ENCODE data around the gene USP10. TPM values are rescaled to one million over a fixed set of nuclear protein-coding genes. Genes with fewer than 3 reads are reported as not detected.

The USP10 gene
- 54.2 and 82.0 TPM in 2 replicates for total RNA-seq (2014; rRNA removed; shearing (Covaris generic))

DNA sequence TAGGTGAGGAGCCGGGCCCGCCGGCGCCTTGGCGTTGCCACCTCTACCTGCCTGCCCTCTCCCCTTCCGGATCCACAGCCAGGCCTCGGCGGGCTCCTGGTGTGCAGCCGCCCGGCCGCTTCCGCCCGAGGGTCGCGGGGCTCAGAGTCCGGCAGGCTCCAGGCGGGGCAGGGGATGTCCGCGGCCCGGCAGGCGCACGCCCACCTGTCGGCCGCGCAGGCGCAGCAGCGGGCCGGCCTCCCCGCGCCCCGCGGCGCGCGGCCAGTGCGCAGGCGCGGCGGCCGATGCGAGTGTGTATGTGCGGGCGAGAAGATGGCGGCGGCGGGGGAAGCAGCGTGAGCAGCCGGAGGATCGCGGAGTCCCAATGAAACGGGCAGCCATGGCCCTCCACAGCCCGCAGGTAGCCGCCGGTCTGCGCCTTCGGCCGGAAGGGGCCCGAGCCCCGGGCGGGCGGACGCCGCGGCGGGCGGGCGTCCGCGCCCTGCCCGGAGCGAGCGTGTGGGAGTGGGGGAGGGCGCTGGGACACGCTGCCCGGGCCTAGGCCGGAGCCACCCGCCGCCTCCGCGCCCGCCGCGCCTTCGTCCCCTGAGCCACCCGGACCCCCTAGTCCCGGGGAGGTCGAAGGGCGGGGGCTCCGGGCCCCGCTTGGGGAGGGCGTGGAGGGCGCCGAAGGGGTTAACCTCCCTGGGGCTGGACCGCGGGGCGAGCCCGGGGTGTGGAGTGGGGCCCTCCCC is at the start of gene USP10:
USP10 (plus strand) TSS at position 289 of the 734 bp plus-strand sequence; CDS start at position 380, 91 bp downstream.
- in situ Hi-C loops (cut with HindIII; ENCODE audit: low sequenced_read_pairs): no loop called here
- peak; percentile 68 for DNase-seq (ENCODE audit: low spot score)

- DNase-seq (ENCODE audit: low spot score): peak; percentile 11
- in situ Hi-C loops (cut with HindIII; ENCODE audit: low sequenced_read_pairs): no loop called here
These were observed 49.5 kb upstream of the USP10 start for GRCh38 chr16:84650062-84650991.

GRCh38 chr16:84652566-84652965 is 47.2 kb upstream of the USP10 start:
- in situ Hi-C loops (cut with HindIII; ENCODE audit: low sequenced_read_pairs): no loop called here
- DNase-seq (ENCODE audit: low spot score): no peak

DNA sequence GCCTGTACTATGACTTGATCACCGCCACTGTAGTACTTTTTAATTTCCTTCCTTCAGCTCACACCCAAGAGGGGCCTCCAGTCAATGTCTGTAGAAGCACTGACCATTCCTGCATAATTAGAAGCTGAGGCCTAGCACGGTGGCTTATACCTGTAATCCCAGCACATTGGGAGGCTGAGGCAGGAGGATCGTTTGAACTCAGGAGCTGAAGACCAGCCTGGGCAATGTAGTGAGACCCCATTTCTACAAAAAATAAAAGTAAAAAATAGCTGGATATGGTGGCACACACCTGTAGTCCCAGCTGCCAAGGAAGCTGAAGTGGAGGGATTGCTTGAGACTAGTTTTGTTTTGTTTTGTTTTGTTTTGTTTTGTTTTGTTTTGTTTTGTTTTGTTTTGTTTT is 45.6 kb upstream of the USP10 start:
- no peak for DNase-seq (ENCODE audit: low spot score)
- in situ Hi-C loops (cut with HindIII; ENCODE audit: low sequenced_read_pairs): no loop called here

DNA sequence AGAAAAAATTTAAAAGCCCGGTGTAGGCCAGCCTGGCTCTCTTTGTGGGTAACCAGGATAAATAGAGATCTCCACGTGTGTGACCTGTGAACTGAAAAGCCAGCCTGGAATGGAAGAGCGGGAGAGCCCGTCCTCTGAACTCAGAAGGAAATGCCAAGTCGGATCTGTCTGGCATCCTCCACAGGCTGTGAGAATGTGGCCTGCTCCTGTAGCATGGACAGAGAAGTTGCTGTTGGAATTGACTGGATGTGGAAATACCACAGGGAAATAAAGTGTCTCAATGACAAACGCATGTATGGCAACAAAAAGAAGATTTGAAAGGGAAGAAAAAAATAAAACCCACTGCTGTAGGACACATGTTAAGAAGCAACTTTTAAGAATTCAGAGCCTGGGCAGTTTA is 44.8 kb upstream of the USP10 start:
- in situ Hi-C loops (cut with HindIII; ENCODE audit: low sequenced_read_pairs): no loop called here
- no peak for DNase-seq (ENCODE audit: low spot score)

DNA sequence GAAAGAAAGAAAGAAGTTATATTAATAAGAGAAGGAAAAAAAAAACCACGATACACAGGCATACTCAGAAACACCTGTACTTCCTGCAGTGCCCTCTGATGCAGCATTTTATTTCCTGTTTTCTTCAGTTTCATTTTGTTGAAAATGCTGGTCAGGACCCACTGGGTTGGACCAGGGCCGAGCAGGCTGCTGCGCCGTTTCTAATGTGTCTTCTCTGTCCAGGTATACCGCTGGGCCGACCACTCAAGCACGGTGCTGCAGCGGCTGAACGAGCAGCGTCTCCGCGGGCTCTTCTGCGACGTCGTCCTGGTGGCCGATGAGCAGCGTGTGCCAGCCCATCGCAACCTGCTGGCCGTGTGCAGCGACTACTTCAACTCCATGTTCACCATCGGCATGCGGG is 43.2 kb upstream of the USP10 start:
- no peak for DNase-seq (ENCODE audit: low spot score)
- in situ Hi-C loops (cut with HindIII; ENCODE audit: low sequenced_read_pairs): no loop called here

GRCh38 chr16:84657229-84657837 is 42.5 kb upstream of the USP10 start:
- in situ Hi-C loops (cut with HindIII; ENCODE audit: low sequenced_read_pairs): no loop called here

DNA sequence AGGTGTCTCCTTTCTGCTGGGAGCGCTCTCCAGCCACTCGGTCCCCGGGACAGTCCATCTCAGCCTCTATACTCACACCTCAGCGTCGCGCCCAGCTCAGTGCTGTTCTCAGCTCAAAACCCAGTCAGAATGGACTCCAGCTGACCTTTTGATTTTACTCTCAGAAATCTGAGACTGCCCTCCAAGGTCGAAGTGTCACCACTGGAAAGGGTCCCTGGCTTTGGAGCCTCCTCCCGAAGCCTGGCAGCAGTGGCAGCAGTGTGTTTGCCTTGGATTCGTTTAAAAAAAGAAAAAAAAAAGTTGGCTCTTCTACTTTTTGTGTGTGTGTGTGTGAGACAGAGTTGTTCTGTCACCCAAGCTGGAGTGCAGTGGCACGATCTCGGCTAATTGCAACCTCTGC is 41.1 kb upstream of the USP10 start:
- DNase-seq (ENCODE audit: low spot score): no peak
- in situ Hi-C loops (cut with HindIII; ENCODE audit: low sequenced_read_pairs): no loop called here

More at GRCh38 chr16:84657229-84657837, 42.5 kb upstream of the USP10 start:
- no peak for DNase-seq (ENCODE audit: low spot score)

DNA sequence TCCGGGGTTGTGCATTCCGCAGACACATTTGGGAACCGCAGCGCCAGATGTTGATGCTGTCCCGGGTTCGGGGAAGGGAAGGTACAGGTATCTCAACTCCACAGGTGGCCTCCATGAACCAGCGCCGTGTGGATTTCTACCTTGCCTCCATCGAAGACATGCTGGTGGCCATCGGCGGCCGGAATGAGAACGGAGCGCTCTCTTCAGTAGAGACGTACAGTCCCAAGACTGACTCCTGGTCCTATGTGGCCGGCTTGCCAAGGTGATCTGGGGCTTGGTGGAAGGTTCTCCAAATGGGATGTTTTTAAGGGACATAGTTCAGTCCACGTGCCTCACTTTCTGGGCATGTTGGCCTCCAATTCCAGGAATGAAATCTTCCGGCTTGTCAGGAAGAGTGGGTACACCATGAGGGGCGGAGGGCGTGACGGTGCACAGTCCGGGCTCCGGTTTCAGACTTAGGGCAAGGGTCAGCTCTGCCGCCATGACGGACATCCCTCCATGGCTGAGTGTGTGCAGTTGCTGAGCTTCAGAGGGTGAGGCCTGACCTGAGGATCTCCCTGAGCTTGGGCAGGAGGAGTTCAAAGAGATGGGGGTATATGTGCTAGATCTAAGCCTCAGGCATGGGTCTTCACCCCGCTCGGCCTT is 40.0 kb upstream of the USP10 start:
- in situ Hi-C loops (cut with HindIII; ENCODE audit: low sequenced_read_pairs): no loop called here
- DNase-seq (ENCODE audit: low spot score): no peak

DNA sequence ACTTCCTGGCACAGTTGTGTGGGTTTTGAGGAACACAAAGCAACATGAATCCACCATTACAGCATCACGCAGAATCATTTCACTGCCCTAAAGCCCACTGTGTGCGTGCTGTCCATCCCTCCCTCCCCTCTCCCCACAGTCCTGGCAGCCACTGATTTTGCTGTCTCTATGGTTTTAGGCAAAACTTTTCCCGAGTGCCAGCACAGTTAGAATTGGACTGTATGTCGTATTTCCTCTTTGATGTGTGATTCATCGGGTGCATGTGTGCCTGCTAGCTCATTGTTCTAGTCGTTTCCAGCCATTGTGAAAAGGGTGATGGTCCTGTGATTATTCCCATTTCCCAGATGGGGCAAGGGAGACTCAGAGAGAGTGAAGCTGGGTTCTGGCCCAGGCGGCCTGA is 38.8 kb upstream of the USP10 start:
- in situ Hi-C loops (cut with HindIII; ENCODE audit: low sequenced_read_pairs): no loop called here
- no peak for DNase-seq (ENCODE audit: low spot score)

GRCh38 chr16:84661418-84662060 is 38.3 kb upstream of the USP10 start:
- in situ Hi-C loops (cut with HindIII; ENCODE audit: low sequenced_read_pairs): no loop called here
- DNase-seq (ENCODE audit: low spot score): no peak

DNA sequence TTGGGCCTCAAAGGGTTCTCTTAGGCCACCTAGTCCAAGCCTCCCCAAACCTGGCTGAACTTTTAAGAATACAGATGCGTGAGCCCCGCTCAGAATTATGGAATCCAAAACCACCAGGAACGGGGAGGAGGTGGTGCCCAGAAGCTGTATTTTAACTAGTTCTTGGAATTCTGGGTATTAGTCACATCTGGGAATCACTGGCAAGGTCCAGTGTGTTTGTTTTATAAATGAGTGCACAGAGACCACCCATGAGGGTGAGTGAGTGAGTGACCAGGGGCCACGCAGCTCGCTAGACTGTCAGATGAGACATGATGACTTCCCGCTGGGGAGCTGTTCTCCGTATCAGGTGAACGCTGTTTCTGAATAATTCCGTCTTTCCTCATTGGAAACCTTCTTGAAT is 37.3 kb upstream of the USP10 start:
- DNase-seq (ENCODE audit: low spot score): no peak
- in situ Hi-C loops (cut with HindIII; ENCODE audit: low sequenced_read_pairs): no loop called here

- no peak for DNase-seq (ENCODE audit: low spot score)
- in situ Hi-C loops (cut with HindIII; ENCODE audit: low sequenced_read_pairs): no loop called here
These were observed 36.2 kb upstream of the USP10 start for GRCh38 chr16:84663433-84664101.

DNA sequence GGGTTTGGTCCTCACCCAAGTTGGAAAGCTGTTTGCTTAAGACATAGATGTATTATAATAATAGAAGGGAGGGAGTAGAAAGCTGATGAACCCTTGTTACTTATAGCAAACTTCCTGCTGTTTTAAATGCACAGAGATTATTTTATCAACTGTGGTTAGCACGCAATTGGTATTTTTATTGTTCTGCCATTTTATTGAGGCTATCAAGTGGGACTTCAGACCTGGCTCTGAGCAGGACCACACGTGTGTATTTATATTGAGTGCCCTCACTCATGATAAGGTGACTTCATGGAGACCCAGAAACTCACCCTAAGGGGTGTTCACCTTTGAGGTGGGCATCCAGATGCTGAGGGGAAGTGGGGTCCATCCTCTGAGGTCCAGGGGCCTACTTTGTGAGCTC is 34.4 kb upstream of the USP10 start:
- in situ Hi-C loops (cut with HindIII; ENCODE audit: low sequenced_read_pairs): no loop called here
- DNase-seq (ENCODE audit: low spot score): no peak

DNA sequence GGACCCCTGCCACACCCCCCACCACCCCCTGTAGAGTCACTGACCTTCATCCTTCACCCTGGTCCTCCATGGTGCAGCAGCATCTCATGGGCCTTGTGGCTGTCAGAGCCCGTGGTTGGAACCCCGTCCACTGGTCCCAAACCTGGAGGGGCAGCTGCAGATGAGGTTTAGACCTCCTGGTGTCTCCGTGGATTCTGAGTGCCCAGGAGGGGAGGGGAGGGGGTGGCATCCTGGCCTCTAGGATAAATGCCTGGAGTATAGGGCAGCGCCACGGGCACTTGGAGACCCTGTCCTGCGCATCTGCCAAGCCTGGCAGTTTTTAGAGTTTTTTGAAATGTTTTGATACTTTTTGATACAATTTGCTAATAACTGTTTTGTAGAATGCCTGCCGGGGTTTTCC is 34.0 kb upstream of the USP10 start:
- in situ Hi-C loops (cut with HindIII; ENCODE audit: low sequenced_read_pairs): no loop called here
- no peak for DNase-seq (ENCODE audit: low spot score)

- no peak for DNase-seq (ENCODE audit: low spot score)
- in situ Hi-C loops (cut with HindIII; ENCODE audit: low sequenced_read_pairs): no loop called here
These were observed 32.0 kb upstream of the USP10 start for GRCh38 chr16:84667600-84668309.

GRCh38 chr16:84670063-84670462 is 29.7 kb upstream of the USP10 start:
- in situ Hi-C loops (cut with HindIII; ENCODE audit: low sequenced_read_pairs): no loop called here
- DNase-seq (ENCODE audit: low spot score): no peak
